Activated CD8-positive, alpha-beta T cell treated with anti-CD3 and anti-CD28 coated beads for 36 hours (primary cell): ENCODE results near the gene SIX6. TPM values are rescaled to one million over a fixed set of nuclear protein-coding genes. Genes with fewer than 3 reads are reported as not detected.
A peak's percentile ranks its signal among the peaks of the same experiment; 100 is the strongest.
"Not testable (repeated sequence)": the region's sequence is repeated elsewhere in the genome, so short reads cannot be mapped to it uniquely, and the experiment has no call there.

Experiments used
- ATAC-seq: fragments of 200-7000 bp; cut with Tn5 transposase; one replicate; pipeline ENCODE4 v1.10.0; 2021; ENCODE audit warnings: mild to moderate bottlenecking, moderate library complexity
- CTCF ChIA-PET: fragments of 350-600 bp; sonication (Branson Sonifier 250); formaldehyde crosslinking; loops from one replicate; lab custom pipeline; 2021; ENCODE audit warnings: antibody characterized with exemption; lab: Charles Lee
- POLR2A ChIA-PET: fragments of 350-600 bp; sonication (Branson Sonifier 250); formaldehyde crosslinking; loops from one replicate; lab custom pipeline; 2021; ENCODE audit warnings: antibody characterized with exemption; lab: Charles Lee
- DNase-seq: peaks from one replicate; pipeline ENCODE4 v3.0.0-alpha.2; 2020
- H3K27ac Mint-ChIP-seq: one replicate; pipeline ENCODE4 v1.8.0; 2021; ENCODE audit warnings: mild to moderate bottlenecking, mixed read lengths
- H3K27me3 Mint-ChIP-seq: one replicate; pipeline ENCODE4 v1.8.0; 2021; ENCODE audit warnings: mixed read lengths
- H3K36me3 Mint-ChIP-seq: one replicate; pipeline ENCODE4 v1.8.0; 2021; ENCODE audit warnings: low read depth, mixed read lengths
- H3K4me1 Mint-ChIP-seq: one replicate; pipeline ENCODE4 v1.8.0; 2021; ENCODE audit warnings: low read depth, mixed read lengths
- H3K4me3 Mint-ChIP-seq: one replicate; pipeline ENCODE4 v1.8.0; 2021; ENCODE audit warnings: mild to moderate bottlenecking, moderate library complexity, mixed read lengths
- H3K9me3 Mint-ChIP-seq: one replicate; pipeline ENCODE4 v1.8.0; 2021; ENCODE audit warnings: mixed read lengths
- intact Hi-C: fragments of 100-400 bp; cut with micrococcal nuclease; formaldehyde crosslinking; loops from one replicate; pipeline ENCODE4 v1.10.0; 2022
- total RNA-seq, 2 experiments: library from RNA; stranded (reverse); gene quantifications; one replicate each; pipeline ENCODE4 v1.2.3, GENCODE V29; 2021
- TF ChIP-seq, protein P1 (sequence below): fragments of 200-600 bp; IDR thresholded peaks from one replicate; pipeline ENCODE4 v1.8.0; 2022; ENCODE audit warnings: antibody characterized with exemption, mild to moderate bottlenecking

The SIX6 gene
- not detected for total RNA-seq

DNA sequence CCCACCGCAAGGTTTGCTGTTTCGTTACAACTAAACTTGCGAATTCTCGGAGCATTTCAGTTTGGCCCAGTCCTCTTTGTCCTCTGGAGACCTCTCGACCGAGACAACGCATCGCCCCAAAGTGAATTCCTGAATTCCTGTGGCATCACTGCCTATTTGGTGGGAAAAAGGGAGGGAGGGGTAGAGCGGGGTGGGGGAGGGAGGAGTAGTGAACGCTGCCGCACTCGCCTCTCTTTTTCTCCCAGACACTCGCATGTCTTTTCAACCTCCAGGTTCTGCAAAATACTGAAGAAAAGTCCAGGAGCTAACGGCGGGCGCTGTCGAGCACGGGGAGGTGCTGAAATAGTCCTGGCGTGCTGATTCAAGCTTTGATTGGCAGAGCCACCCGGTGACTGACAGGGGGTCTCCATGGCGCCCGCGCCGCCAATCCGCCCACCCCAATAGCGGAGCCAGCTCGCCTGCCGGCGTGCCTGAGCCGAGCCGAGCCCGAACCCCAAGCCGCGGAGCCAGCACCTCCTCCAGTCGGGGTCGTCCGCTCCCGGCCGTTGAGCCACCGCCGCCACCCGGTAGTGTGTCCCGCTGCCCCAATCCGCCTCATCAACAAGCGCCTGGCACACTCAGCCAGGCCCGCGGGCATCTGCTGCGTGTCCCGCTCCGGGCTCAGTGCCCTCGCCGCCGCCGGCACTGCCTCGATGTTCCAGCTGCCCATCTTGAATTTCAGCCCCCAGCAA, at the start of gene SIX6:
Gene SIX6 (plus strand): TSS at position 440 of the 731 bp plus-strand sequence. CDS start 253 bp downstream, at position 693.
- no peaks in the 10 kb centered on the region for H3K36me3 Mint-ChIP-seq
- ChIA-PET CTCF (interaction anchor here (1.1 kb wide), 1 partner anchor 159 kb away, joined by 3 read pairs; no protein-coding TSS in a partner anchor), POLR2A (no interaction called here)
- no peaks in the 10 kb centered on the region for H3K9me3 Mint-ChIP-seq
- H3K27ac Mint-ChIP-seq, result no peak within 1 kb of the TSS
- H3K27me3 Mint-ChIP-seq, result peaks cover 75% of the 10 kb centered on the region
- peaks cover 21% of the 10 kb centered on the region for H3K4me1 Mint-ChIP-seq
- H3K4me3 Mint-ChIP-seq, result peak within 1 kb of the TSS; percentile 11
- intact Hi-C loops, result no loop called here
- peak; percentile 49 for ATAC-seq
- peak; percentile 46 for DNase-seq
- TF ChIP-seq, protein P1, sequence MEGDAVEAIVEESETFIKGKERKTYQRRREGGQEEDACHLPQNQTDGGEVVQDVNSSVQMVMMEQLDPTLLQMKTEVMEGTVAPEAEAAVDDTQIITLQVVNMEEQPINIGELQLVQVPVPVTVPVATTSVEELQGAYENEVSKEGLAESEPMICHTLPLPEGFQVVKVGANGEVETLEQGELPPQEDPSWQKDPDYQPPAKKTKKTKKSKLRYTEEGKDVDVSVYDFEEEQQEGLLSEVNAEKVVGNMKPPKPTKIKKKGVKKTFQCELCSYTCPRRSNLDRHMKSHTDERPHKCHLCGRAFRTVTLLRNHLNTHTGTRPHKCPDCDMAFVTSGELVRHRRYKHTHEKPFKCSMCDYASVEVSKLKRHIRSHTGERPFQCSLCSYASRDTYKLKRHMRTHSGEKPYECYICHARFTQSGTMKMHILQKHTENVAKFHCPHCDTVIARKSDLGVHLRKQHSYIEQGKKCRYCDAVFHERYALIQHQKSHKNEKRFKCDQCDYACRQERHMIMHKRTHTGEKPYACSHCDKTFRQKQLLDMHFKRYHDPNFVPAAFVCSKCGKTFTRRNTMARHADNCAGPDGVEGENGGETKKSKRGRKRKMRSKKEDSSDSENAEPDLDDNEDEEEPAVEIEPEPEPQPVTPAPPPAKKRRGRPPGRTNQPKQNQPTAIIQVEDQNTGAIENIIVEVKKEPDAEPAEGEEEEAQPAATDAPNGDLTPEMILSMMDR, result no peak

DNA sequence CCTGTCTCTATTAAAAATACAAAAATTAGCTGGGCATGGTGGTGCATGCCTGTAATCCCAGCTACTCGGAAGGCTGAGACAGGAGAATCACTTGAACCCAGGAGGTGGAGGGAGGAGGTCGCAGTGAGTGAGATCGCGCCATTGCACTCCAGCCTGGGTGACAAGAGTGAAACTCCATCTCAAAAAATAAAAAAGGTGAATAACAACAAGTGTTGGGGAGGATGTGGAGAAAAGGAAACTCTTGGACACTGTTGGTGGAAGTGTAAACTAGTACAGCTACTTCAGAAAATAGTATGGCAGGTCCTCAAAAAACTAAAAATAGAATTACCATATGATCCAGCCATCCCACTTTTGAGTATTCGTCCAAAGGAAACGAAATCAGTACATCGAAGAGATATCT, 28.7 kb upstream of the SIX6 start:
- DNase-seq, H3K9me3 Mint-ChIP-seq, H3K36me3 Mint-ChIP-seq, POLR2A ChIA-PET, H3K27ac Mint-ChIP-seq, H3K4me3 Mint-ChIP-seq, ATAC-seq, intact Hi-C loops, H3K4me1 Mint-ChIP-seq, CTCF ChIA-PET: not testable (repeated sequence)
- peaks cover 19% of the 10 kb centered on the region for H3K27me3 Mint-ChIP-seq

DNA sequence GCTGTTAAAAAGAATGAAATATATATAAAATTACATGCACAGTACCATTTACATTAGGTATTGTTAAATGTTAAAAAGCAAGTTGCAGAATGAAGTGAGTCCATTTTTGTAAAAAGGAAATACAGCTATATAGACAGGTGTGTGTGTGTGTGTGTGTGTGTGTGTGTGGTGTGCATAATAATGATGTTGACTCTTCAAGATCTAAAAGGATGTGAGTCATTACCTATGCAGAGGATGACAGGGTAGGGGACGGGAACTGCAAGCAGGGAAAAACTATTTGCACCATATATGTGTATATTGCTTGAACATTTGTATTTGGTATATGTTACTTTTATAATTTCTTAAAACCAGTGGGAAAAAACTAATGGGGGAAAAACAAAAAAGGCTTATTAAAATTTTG, 26.2 kb upstream of the SIX6 start:
- TF ChIP-seq, protein P1, result no peak
- POLR2A ChIA-PET, result interaction anchor here (0.6 kb wide), 1 partner anchor 15 kb away, joined by 4 read pairs; no protein-coding TSS in a partner anchor
- intact Hi-C loops, result no loop called here
- CTCF ChIA-PET, result no interaction called here
- H3K9me3 Mint-ChIP-seq, result no peaks in the 10 kb centered on the region
- DNase-seq (no peak), ATAC-seq (no peak)
- peaks cover 21% of the 10 kb centered on the region for H3K27me3 Mint-ChIP-seq
- H3K36me3 Mint-ChIP-seq, result no peaks in the 10 kb centered on the region
- peaks cover 2% of the 10 kb centered on the region for H3K4me1 Mint-ChIP-seq
- no peak overlapping the region for H3K4me3 Mint-ChIP-seq
- H3K27ac Mint-ChIP-seq, result no peak overlapping the region

DNA sequence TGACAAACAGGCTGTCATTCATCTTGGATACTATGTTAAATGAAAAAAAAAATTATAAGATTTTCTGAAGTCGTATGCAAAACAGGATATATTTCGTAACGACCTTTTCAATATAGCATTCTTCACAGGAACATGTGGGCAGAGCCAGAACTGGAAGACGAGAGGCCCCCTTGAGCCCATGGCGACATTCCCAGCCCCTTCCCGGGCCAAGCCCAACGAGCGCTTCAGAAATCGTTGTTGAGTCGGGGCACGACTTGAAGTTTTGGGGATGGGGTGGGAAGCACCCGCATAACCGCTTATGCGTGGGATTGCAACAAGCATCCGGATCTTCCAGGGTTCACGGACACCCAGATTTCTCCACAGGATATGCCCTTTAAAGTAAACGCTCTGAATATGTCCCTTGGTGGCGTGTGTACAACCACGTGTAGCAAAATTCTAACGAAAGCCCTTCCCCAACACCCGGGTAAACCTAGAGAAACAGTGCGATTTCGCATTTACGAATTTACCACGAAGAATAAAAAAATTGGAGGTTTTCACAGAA, 23.8 kb upstream of the SIX6 start:
- TF ChIP-seq, protein P1, result no peak
- intact Hi-C loops, result no loop called here
- ATAC-seq, result no peak

DNA sequence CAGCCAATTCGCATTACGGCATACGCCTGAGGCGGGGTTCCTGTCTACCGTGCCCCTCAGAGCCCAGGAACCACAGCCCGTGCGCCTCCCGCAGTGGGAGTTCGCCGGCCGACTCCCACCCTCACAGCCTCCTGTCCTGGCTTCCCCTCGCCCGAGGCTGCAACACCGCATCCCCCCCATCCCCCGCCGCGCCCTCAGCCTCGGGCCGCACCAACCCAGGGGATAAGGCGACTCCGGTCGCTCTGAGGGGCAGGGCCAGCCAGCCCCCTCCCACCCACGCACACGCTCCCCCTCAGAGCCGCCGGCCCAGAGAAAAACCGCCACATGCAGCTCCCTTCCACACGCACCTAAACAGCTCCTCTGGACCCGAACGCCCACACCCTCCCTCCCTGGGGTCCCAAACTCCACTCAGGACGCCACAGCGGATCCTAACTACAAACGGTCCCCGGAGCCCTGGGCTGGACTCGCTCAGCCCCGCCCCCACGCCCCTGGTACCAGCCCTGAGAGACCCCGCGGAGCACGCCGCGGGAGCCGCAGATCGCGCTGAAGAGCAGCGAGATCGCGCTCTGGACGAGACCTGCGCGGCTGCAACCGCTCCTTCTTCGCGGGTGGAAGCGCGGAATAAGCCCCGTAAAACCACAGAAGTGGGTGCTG, 23.2 kb upstream of the SIX6 start, which contains the start of gene C14orf39:
Gene C14orf39 (minus strand): TSS at position 466 of the 654 bp plus-strand sequence. CDS start 985 bp downstream, outside the sequence.
- H3K27ac Mint-ChIP-seq, result no peak within 1 kb of the TSS
- H3K36me3 Mint-ChIP-seq, result no peaks in the 10 kb centered on the region
- ATAC-seq, result peak; percentile 71
- peaks cover 2% of the 10 kb centered on the region for H3K4me1 Mint-ChIP-seq
- H3K27me3 Mint-ChIP-seq, result peaks cover 19% of the 10 kb centered on the region
- ChIA-PET CTCF (no interaction called here), POLR2A (no interaction called here)
- peak; percentile 39 for DNase-seq
- intact Hi-C loops, result no loop called here
- H3K4me3 Mint-ChIP-seq, result peak within 1 kb of the TSS; percentile 40
- TF ChIP-seq, protein P1, result no peak
- no peaks in the 10 kb centered on the region for H3K9me3 Mint-ChIP-seq

More for the DNA sequence above, 23.8 kb upstream of the SIX6 start:
- no peaks in the 10 kb centered on the region for H3K9me3 Mint-ChIP-seq
- H3K27ac Mint-ChIP-seq, result no peak overlapping the region
- peak overlapping the region; percentile 40 for H3K4me3 Mint-ChIP-seq
- H3K4me1 Mint-ChIP-seq, result peaks cover 2% of the 10 kb centered on the region
- no peaks in the 10 kb centered on the region for H3K36me3 Mint-ChIP-seq
- CTCF ChIA-PET, result interaction anchor here (1.1 kb wide), 1 partner anchor 153 kb away, joined by 3 read pairs; no protein-coding TSS in a partner anchor
- H3K27me3 Mint-ChIP-seq, result peaks cover 19% of the 10 kb centered on the region
- DNase-seq, result no peak
- POLR2A ChIA-PET, result no interaction called here
